Stomach (tissue), 4 donors: ENCODE results near the gene MFSD6.

Source experiments
- EP300 ChIP-seq: sonication (generic); formaldehyde crosslinking; IDR thresholded peaks from one replicate; pipeline ENCODE4 v1.6.1; 2017; ENCODE audit warnings: antibody characterized with exemption
- POLR2A ChIP-seq, 4 donors: fragments of 450-650 bp; IDR thresholded peaks; one replicate each; pipeline ENCODE4 v1.6.1; 2016; ENCODE audit warnings: antibody characterized with exemption in 4 of 4, control low read depth in 2 of 4, mild to moderate bottlenecking in 1 of 4, moderate library complexity in 1 of 4
- POLR2AphosphoS5 ChIP-seq, 3 donors: sonication (generic); formaldehyde crosslinking; IDR thresholded peaks; one replicate each; pipeline ENCODE4 v1.6.1; 2016; ENCODE audit warnings: antibody characterized with exemption in 3 of 3
- TF ChIP-seq, protein P1 (sequence below), 7 experiments: fragments of 450-650 bp in 4 of 7; fragments of 200-600 bp in 3 of 7; sonication (generic) in 3 of 7; IDR thresholded peaks; one replicate each; pipeline ENCODE4 v1.5.1; 2016 to 2019; ENCODE audit warnings: antibody characterized with exemption in 7 of 7, control low read depth in 2 of 7, mild to moderate bottlenecking in 1 of 7

DNA sequence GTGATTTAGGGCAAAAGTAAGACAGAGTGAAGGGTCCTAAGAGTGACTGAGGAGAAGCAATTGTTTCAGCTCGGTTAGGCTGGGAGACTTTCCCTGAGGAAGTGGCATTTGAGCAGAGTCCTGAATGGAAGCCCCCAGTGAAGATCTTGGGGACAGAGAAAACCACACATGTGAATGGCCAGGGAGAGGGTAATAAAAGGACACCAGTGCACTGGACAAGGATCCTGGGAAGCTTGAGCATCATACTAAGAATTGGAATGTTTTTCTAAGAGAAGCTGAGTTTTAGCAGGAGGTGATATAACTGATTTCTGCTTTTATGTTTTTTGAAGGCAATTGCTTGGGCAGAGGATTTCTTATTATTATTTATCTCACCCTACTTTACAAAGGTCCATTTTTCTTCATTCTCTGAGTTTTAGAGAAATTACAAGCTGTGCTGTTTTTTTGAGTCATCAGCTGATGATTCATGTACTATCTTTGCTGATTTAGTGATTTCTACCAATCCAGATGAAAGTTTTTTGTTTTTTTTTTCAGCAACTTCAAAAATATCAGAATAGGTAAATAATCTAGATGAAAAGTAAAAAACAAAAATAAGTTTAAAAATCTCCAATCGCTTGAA lies 43.5 kb downstream of the MFSD6 start:
- TF ChIP-seq, protein P1, sequence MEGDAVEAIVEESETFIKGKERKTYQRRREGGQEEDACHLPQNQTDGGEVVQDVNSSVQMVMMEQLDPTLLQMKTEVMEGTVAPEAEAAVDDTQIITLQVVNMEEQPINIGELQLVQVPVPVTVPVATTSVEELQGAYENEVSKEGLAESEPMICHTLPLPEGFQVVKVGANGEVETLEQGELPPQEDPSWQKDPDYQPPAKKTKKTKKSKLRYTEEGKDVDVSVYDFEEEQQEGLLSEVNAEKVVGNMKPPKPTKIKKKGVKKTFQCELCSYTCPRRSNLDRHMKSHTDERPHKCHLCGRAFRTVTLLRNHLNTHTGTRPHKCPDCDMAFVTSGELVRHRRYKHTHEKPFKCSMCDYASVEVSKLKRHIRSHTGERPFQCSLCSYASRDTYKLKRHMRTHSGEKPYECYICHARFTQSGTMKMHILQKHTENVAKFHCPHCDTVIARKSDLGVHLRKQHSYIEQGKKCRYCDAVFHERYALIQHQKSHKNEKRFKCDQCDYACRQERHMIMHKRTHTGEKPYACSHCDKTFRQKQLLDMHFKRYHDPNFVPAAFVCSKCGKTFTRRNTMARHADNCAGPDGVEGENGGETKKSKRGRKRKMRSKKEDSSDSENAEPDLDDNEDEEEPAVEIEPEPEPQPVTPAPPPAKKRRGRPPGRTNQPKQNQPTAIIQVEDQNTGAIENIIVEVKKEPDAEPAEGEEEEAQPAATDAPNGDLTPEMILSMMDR (IDR thresholded peaks at IDR 0.05): no peak
- TF ChIP-seq POLR2A (IDR thresholded peaks at IDR 0.05) (no peak), EP300 (no peak), POLR2AphosphoS5 (IDR thresholded peaks at IDR 0.05) (no peak)
